GM18870 (cell line): ENCODE data around the gene EHMT1.
A peak's percentile ranks its signal among the peaks of the same experiment; 100 is the strongest.

Experiments
- ATAC-seq: cut with Tn5 transposase; IDR thresholded peaks from one replicate; pipeline ENCODE4 v1.9.1; 2021; ENCODE audit warnings: moderate library complexity; ENCODE audit not compliant: unreplicated experiment

Gene EHMT1

GRCh38 chr9:137690930-137691645 is 72.3 kb downstream of the EHMT1 start:
- no peak for ATAC-seq

- ATAC-seq = no peak
These were observed 73.0 kb downstream of the EHMT1 start for GRCh38 chr9:137691646-137692351.

GRCh38 chr9:137694236-137694959 is 75.6 kb downstream of the EHMT1 start:
- ATAC-seq = no peak

- ATAC-seq = no peak
These were observed 76.4 kb downstream of the EHMT1 start for GRCh38 chr9:137694962-137695875.

DNA sequence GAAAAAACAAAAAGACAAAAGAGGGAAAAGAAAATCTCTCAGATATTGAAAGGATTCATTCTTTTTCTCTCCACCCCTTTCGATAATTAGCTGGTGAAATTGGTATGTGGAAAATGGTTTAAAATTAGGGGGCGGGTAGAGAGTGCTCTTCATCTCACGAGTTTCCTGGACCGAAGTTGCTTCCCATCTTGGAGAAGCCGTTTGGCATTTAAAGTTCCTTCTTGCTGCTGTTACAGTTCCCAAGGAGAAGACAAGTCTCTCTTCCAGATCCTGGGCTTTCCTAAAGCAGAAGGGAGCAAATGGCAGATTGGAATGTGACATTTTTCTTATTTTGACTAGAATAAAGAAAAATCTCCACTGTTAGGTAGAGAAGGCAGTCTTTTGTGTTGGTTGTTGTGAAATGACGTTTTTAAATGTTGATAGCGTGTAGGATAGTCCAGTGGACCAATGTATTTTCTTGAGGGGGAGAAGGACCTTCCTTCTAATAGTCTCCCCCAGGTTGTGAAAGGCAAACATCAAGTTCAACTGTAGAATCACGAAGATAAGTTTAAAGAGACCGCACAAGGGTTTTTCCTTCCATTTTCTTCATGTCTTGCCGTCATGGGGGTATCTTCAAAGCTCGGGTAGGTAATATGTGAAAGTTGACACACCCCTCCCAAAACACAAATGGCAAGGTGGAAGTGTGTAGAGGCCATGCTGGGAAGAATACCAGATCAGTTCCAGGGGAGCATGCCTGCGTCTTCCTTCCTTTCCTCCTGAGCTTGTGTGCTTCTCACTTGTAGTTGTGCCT is 77.5 kb downstream of the EHMT1 start:
- ATAC-seq = no peak

GRCh38 chr9:137697193-137697592 is 78.4 kb downstream of the EHMT1 start:
- ATAC-seq = no peak

DNA sequence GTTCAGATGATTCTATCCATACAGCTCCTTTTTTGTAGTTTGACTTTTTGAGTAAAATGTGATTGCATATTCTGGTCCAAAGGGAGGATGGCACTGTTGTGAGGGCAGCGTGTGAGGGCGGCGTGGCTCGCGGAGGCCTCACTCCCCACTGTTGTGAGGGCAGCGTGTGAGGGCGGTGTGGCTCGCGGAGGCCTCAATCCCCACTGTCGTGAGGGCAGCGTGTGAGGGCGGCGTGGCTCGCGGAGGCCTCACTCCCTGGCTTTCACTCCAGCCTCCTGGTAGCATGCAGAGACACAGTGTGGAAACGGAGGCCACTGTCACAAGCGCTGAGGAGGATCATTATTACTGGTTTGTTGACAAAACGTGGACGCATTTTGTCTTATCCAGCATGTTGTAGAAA is 79.0 kb downstream of the EHMT1 start:
- ATAC-seq = no peak

GRCh38 chr9:137700911-137701310 is 82.1 kb downstream of the EHMT1 start:
- no peak for ATAC-seq

DNA sequence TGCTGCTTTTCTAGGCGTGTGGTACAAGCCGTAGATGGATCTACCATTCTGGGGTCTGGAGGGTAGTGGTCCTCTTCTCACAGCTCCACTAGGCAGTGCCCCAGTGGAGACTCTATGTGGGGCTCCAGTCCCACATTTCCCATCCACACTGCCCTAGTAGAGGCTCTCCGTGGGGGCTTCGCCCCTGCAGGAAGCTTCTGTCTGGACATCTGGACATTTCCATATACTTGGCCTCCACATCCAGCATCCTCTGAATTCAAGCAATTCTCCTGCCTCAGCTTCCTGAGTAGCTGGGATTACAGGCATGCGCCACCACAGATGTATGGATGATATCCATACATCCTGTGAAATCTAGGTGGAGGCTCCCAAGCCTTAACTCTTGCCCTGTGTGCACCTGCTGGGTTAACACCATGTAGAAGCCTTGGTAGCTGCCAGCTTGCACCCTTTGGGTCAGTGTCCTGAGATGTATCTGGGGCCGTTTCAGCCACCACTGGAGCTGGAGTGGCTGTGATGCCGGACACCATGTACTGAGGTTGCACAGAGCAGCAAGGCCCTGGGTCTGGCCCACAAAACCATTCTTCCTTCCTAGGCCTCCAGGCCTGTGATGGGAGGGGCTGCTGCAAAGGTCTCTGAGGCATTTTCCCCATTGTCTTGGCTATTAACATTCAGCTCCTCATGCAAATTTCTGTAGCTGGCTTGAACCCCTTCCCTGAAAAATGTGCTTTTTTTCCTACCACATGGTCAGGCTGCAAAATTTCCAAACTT is 84.0 kb downstream of the EHMT1 start:
- no peak for ATAC-seq

DNA sequence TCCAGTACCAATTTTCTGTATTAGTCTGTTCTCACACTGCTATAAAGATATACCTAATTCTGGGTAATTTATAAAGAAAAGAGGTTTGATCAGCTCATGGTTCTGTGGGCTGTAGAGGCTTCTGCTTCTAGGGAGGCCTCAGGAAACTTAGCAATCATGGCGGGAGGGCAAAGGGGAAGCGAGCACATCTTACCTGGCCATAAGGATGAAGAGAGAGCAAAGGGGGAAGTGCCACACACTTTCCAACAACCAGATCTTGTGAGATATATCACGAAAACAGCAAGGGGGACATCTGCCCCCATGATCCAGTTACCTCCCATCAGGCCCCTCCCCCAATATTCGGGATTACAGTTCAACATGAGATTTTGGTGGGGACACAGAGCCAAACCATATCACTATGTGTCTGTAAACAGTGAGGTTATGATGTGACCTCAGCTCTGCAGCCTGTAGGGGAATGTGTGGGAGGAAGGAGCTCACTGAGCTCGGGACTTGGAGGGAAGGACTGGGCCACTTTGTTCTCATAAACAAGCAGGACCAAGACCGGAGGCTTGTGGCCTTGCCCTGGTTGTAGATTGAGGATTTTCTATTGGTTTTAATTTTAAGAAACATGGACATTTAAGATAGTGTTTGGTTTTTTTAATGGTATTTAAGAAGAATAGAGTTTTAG is 85.2 kb downstream of the EHMT1 start:
- no peak for ATAC-seq

- peak; percentile 57 for ATAC-seq
These were observed 86.6 kb downstream of the EHMT1 start for GRCh38 chr9:137705443-137705863.

DNA sequence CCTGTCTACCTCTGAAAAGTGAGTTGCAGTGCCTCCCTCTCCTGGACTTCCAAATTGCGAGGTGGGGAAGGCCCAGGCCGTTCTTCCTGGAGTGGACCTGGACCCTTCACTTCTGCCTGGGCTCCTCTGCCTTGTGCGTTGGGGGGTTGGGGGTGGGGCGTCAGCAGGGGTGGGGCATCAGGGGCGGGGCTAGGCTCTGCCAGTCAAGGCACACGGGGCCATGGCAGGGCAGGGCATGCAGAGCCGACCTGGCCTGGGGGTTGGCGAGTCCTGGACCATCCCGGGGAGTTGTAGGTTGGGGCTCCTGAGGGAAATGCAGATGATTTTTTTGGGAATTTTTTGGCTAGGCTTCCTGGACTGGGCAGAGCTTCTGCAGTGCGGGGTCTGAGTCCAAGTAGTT is 87.1 kb downstream of the EHMT1 start:
- ATAC-seq = no peak

DNA sequence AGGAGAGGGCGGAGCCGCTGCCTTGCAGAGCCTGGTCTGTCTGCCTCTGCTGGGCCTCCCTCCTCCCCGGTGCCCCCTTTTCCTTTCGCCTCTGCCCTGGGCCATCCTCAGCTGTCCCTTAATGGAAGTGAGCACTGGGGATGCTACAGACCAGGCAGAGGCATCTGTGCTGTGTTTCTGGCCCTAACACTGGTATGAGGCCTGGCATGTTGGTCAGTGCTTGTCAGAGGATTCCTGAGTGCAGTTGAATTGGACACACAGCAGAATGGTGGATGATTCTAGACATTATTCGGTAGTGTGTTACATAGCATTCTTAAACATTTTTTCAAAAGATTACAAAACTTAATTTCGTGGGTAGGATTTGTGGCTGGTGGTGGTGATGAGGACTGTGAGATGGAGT is 88.6 kb downstream of the EHMT1 start:
- ATAC-seq = no peak

DNA sequence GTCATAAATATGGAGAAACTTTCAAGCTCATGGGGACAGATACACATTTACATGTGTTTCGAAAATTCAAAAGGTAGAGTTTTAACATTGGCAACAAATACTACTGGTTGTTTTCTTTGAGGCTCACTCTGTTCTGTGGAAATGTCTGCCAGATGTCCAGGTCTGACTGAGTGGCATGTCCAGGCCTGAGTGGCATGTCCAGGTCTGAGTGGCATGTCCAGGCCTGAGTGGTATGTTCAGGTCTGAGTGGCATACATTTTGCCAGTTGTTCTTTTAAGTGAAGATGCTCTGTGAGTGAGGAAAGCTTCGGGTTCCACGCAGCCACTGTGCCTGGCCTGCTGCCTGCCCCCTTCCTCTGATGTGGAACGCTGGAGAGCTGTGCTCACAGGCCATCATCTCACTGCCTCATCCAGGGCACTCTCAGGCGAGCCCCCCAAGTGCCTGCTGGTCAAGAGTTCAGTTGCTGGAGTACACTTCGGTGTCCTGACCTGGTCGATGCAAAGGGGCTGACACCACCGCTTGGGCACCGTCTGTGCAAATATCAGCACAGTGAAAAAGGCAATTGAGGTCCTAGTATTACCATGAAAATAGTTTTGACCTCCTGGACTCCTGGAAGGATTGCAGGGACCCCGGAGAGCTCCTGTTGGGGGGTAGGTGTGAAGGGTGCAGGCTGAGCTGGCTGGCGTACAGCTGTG is 89.9 kb downstream of the EHMT1 start:
- ATAC-seq = no peak

DNA sequence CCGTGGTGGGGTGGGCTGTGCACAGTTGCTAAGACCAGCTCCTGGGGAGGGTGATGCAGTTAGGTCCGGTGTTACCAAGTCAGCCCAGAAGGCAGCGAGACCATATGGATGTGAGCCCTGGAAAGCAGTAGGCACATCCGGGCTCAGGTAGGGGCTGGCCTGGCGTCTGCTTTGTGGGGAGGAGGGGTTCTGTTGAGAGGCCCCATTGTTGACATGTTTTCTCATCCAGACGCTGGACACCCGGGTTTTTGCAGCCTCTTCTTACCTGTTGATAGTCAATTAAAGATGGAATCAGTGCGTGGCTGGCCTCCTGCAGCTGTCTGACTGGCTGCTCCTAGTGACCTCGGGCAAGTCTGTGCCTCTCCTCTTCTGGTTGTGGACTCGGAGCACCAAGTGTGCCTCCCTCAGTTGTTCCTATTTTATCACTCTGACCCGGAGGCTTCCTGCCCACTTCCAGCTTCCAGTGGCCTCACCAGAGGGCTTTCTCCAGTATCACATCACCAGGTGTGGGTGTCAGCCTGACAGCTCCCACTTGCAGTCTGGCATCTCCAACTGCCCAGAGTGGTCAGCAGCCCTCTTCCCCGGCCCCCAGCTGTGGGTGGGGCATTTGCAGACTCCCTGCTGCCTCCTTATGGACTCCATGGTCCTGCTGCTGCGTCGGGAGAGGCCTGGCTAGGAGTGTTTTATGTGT is 90.8 kb downstream of the EHMT1 start:
- no peak for ATAC-seq

DNA sequence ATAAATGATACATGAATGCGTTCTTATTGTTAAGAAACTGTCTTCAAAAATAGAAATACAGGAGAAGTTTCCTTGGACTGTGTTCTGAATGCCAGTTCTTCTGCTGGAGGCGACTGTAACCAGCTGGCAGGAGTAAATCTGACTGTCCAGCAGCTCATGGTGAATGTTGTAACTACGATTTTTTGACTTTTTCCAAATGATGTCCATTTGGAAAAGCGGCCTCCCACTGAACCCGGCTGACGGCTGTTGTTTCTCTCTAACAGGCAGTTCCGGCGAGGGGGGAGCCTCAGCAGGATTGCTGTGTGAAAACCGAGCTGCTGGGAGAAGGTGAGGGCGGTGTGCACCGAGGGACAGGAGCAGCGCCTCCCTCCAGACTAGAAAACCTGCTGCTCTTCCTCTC is 91.9 kb downstream of the EHMT1 start:
- ATAC-seq = no peak

GRCh38 chr9:137711678-137712105 is 92.9 kb downstream of the EHMT1 start:
- ATAC-seq = no peak

GRCh38 chr9:137715321-137715720 is 96.5 kb downstream of the EHMT1 start:
- ATAC-seq = no peak
